Globus pallidus (tissue), 1 donor: Measurements from ENCODE around the gene TMEM260.

Source experiments
- DNase-seq: peaks from one replicate; pipeline ENCODE4 v3.0.0-alpha.2; 2015; ENCODE audit warnings: low spot score

The TMEM260 gene

DNA sequence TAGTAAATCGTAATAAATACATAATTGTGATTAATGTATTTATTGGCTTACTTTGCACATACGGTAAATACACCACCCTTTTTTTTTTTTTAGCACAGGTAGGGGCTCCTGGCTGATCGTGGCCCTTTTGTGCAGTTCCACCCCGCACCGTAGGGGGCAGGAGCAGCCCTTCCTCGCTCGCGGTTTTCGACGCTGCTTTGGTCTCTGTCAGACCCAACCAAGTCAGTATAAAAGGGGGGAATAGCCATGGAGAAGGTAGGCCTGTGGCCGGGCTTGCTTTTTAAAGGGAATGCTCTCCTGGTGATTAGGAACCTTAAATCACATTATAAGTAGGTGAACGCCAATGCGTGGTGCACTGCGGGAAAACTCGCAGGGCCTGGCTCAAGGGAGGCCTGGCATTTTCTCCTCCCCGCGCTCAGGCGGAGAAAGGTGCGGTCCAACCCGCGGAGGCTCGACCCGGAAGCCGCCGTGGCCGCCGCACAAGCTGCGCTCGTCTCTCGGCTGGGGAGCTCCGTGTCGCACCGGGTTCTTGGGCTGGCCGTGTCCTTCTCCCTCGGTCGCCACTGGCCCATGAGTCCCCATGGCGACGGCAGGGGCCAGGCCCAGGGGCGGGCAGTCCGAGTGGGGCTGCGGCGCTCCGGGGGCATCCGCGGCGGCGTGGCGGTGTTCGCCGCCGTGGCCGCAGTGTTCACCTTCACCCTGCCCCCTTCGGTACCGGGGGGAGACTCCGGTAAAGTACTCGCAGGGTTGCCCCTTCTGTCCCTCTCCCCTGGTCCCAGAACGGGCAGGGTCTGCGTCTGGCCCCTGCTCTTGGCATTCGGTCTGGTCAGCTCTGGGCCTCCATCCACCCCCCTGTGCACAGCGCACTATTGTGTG is at the start of gene TMEM260:
Gene TMEM260 (plus strand): TSS at position 454 of the 876 bp plus-strand sequence. CDS start 117 bp downstream, at position 571.
- DNase-seq, result peak; percentile 84

GRCh38 chr14:56532546-56532945 is 47.1 kb upstream of the TMEM260 start:
- no peak for DNase-seq

DNA sequence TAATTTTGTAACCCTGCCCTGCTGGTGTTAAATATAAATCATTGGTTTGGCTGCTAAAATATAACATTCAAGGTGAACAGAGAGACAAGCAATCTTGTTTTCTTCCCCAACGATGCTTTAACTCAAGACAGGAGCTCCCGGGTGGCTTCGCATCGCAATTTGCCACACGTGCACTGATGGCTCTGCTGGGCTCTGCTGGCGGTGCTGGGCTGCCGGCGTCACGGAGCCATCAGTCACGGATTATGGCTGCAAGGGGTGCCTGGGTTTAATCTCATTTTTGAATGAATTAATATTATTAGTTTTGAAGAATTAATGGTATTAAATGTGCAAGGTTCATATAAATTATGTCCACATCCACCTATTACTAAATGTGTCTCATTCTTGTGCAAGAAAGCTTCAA is 44.9 kb upstream of the TMEM260 start:
- no peak for DNase-seq

GRCh38 chr14:56539862-56540261 is 39.7 kb upstream of the TMEM260 start:
- no peak for DNase-seq

- no peak for DNase-seq
Observed at GRCh38 chr14:56543436-56543835, 36.2 kb upstream of the TMEM260 start.

DNA sequence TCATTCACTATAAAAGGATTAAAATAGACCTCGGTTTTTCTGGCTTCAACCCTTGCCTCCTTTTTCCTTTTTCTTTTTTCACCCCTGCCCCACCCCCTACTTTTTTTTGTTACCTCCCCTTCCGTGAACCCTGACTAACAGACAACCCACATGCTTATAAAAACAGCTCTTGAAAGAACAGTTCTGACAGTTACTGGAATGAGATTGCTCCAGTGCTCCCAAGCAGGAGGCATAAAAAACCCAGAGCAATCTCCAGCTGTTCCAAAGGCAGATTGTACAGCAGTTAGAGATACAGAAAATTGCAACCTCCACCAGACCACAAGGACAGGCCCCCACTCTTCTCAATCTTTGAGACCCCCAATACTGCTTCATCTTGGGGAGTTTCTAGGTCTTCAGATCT is 29.9 kb upstream of the TMEM260 start:
- DNase-seq, result no peak

GRCh38 chr14:56552615-56553014 is 27.0 kb upstream of the TMEM260 start:
- no peak for DNase-seq

GRCh38 chr14:56554301-56554700 is 25.3 kb upstream of the TMEM260 start:
- DNase-seq, result no peak

DNA sequence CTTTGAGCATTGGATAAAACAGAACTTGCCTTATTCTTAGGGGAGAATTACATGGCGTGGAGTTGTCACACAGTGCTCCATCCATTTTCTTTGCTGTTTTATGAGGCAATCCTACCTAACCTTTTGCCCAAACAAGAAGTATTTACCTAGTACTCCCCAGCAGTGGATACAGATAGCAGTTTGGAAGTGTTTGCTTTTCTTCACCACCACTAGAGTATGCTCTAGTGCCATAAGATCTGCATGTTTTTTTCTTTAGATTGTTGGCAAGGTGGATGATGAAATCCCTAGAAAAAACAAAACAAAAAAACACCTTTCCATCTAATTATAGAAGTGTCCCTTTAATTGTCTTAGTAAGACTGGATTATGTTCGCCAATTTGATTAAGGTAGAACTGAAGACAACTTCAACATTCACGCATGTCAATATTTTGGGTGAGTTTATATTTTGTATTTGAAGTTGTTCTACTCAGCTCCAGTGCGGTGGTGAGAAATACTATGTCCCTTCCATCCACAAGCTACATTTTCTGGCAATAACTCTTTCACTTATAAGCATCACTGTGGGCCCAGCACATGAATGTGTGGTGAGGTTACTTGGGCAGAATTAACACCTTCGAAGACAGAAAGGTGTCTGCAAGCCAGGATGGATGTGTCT is 23.6 kb upstream of the TMEM260 start:
- DNase-seq, result peak; percentile 5

DNA sequence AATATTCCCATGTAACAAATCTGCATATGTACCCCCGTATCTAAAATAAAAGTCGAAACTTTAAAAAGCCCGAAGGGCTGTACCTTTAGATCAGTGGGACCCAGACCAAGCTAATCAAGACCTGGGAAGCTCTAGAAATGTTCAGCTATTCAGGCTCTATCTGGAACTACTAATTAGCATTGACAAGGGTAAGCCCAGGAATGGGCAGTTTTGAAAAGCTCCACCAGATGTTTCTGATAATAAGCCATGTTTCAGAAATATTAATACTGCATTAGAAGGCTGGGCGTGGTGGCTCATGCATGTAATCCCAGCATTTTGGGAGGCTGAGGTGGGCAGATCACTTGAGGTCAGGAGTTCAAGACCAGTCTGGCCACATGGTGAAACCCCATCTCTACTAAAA is 20.4 kb upstream of the TMEM260 start:
- no peak for DNase-seq

- no peak for DNase-seq
Observed at GRCh38 chr14:56561606-56562005, 18.0 kb upstream of the TMEM260 start.

DNA sequence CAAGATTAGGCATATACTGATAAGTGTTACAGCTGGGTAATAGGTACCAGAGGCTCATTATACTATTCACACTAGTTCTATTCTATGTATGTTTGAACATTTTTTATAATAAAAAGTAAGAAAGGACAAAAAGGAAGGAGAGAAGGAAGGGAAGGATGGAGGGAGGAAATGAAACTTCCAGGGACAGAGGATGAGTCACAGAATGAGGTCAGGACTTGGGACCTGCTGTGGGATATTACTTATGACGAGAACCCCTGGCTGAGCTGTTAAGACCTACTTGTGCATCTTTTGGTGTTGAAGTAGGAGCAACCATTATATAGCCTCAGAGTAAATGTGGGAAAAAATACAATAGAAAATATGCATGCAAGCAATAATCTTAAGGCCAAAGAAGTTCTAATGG is 16.7 kb upstream of the TMEM260 start:
- DNase-seq, result no peak

DNA sequence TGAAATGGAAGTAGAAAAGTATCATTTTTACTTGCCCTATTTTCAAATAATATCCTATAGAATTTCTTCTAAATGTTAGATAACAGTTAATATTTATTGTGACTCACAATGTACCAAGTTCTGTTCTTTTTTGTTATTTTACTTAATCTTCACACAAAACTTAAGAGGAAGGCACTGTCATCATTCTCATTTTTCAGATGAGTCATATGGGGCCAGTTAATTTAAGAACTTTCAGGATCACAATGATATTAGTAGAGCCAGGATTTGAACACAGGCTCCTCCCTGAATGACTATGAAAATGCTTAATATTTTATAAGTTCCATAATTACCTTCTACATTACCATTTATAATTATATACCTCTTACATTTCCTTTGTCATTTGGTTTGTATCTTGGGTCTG is 10.4 kb upstream of the TMEM260 start:
- DNase-seq, result no peak

DNA sequence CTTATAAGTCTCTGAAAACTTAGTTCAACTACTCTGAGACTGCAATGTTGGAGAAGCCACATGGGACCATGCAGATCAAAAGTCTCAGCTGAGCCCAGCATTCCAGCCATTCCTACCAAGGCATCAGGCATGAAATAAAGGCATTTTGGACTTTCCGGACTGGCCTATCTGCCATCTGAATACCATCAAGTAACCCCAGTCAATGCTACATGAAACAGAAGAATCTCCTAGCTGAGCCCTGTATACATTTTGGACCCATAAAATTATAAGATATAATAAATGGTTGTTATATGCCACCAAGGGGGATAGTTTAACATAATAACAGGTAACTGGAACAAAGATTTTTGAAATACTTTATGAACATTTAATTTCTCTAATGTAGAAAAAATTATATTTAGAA is 9.3 kb upstream of the TMEM260 start:
- DNase-seq, result no peak

GRCh38 chr14:56580221-56580711 is 668 bp downstream of the TMEM260 start:
- DNase-seq, result no peak

DNA sequence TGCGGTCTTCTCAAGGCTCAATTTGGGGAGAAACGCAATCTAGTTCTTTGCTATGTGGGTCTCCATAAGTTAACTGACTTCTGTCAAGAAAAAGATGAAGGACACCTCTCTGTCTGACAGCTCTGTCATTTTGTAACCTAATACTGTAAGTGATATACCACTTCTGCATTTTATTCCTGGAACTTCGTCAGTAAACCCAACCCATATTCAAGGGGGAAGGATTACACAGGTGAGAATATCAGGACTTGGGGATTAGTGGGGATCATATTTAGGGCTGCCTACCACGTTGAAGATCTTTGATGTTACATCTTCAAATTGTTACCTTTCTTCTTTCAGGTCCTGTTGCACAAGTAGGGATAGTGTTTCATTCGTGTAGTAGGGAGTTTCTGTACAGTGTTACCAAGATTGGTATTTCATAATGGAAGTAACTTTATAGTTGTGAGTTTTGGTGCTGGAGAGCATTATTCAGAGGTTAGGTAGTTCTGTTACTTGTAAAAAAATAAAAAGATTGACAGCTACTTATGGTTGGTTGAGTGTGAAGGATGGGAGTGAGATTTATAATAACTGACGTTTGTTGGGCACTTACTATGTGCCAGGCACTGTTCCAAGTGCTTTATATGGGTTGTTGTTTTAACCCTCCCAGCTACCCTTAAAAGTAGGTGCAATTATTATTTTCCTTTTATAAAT is 1.6 kb downstream of the TMEM260 start:
- no peak for DNase-seq

- DNase-seq, result no peak
Observed at GRCh38 chr14:56585461-56586084, 6.0 kb downstream of the TMEM260 start.

- DNase-seq, result peak; percentile 48
Observed at GRCh38 chr14:56587701-56588100, 8.1 kb downstream of the TMEM260 start.

- DNase-seq, result no peak
Observed at GRCh38 chr14:56590535-56590960, 10.9 kb downstream of the TMEM260 start.

DNA sequence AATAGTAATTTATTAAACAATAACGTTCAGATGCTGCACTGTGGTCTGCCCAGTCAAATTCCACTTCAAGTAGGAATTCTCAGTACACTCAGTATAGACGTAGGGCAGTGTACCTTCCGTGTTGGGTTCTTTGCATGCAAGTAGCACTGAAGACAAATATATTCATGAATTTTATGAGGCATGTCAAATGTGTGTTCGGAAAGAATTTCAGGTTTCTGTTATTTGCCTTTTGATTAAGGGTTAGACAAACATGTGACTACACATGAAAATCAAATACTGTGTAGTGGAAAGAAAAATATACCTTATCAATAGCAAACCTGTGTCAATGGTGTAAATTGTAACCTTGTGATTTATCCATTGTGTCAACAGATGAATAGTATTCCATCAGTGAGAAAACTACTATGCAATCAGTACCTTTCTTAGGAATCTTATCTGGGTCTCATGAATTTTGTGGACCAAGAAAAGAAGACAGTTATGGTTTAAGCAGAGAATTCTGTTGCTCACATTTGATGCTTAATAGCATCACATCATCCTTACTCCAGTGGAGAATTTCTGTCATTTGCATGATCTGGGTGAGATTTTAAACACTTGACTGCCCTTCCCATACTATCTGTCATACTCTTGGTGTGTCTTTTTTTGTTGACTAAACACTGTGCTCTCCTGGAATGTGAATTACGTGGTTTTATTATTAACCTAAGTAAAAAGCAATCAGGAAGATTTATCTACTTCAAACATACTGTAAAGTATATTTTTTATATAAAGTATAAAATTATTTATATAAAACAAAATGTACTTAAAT is 13.3 kb downstream of the TMEM260 start:
- DNase-seq, result no peak

DNA sequence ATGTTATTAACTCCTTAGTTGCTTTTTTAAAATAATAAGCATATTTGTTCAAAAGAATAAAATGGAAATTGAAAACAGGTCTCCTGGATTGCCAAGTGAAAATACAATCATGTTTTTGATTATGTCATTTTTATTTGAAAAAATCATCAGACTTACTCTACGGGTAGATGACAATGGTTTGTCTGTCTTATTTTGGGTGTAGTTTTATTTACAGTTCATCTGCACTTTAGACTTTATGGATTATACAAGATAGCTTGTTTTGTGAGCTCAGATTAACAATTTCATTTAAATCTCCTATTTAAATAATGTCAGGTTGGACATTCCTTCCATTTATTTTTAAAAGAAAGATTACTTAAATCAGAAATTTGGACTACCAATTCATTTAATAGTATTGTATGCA is 14.8 kb downstream of the TMEM260 start:
- no peak for DNase-seq
